Transverse colon (tissue), 4 donors: Measurements from ENCODE around the gene CADM1.

ENCODE experiments used
- EP300 ChIP-seq: sonication (generic); formaldehyde crosslinking; IDR thresholded peaks from one replicate; pipeline ENCODE4 v1.6.1; 2017; ENCODE audit warnings: antibody characterized with exemption, low read depth
- POLR2A ChIP-seq: fragments of 450-650 bp; IDR thresholded peaks from one replicate; pipeline ENCODE4 v1.6.1; 2016; ENCODE audit warnings: antibody characterized with exemption, mild to moderate bottlenecking, moderate library complexity
- POLR2AphosphoS5 ChIP-seq, 3 donors: sonication (generic); formaldehyde crosslinking; IDR thresholded peaks; one replicate each; pipeline ENCODE4 v1.6.1; 2016; ENCODE audit warnings: antibody characterized with exemption in 3 of 3
- TF ChIP-seq, protein P1 (sequence below), 5 experiments: fragments of 200-600 bp in 3 of 5; fragments of 450-650 bp in 2 of 5; sonication (generic) in 3 of 5; IDR thresholded peaks; 1 replicate in 2 of 5; 2 replicates in 3 of 5; pipeline ENCODE4 v1.5.1; 2016 to 2017; ENCODE audit warnings: antibody characterized with exemption in 5 of 5, inconsistent platforms in 3 of 5, mild to moderate bottlenecking in 2 of 5, moderate library complexity in 1 of 5

DNA sequence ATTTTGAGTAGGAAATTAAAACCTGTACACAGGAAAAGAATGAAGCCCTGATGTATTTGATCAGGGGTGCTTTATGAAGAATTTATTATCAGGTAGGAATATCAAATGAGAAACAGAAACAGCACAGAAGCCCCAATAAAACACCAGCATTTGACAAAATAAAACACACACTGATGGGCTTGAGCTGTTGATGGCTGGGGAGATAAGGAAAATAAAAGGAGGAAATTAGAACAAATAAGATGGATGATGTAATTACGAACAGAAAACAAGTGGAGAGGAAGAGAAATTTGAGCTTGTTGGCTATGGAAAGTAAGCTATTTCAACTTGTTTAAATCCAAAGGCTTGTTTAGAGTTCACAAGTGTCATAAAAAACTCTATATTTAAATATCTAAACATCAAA is 213.7 kb downstream of the CADM1 start:
- TF ChIP-seq, protein P1, sequence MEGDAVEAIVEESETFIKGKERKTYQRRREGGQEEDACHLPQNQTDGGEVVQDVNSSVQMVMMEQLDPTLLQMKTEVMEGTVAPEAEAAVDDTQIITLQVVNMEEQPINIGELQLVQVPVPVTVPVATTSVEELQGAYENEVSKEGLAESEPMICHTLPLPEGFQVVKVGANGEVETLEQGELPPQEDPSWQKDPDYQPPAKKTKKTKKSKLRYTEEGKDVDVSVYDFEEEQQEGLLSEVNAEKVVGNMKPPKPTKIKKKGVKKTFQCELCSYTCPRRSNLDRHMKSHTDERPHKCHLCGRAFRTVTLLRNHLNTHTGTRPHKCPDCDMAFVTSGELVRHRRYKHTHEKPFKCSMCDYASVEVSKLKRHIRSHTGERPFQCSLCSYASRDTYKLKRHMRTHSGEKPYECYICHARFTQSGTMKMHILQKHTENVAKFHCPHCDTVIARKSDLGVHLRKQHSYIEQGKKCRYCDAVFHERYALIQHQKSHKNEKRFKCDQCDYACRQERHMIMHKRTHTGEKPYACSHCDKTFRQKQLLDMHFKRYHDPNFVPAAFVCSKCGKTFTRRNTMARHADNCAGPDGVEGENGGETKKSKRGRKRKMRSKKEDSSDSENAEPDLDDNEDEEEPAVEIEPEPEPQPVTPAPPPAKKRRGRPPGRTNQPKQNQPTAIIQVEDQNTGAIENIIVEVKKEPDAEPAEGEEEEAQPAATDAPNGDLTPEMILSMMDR (IDR thresholded peaks at IDR 0.05): no peak
- TF ChIP-seq POLR2AphosphoS5 (IDR thresholded peaks at IDR 0.05) (no peak), POLR2A (no peak), EP300 (no peak)
